ENCODE measurements around the gene GDF7.
A peak's percentile ranks its signal among the peaks of the same experiment; 100 is the strongest.
"Not testable (repeated sequence)": the region's sequence is repeated elsewhere in the genome, so short reads cannot be mapped to it uniquely, and the experiment has no call there.

GDF7 gene

DNA sequence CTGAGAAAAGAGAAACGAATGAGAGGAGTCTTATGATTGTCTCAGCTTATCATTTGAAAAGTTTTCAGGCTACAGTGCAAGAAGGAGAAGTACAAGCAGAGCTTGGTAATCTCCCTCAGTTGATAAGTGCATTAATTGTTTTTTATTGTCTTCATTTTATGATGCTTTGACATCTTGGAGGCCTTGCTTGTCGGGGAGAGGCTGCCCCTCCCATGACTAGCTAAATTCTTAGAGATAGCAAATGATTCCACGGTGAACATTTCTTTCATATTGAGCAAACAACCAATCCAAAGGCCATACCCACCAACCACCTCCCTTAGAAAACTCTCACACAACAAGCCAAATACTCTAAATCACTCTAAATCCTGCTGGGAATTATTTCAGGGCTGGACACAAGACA is 39.8 kb downstream of the GDF7 start:
- DNase-seq, result no peak

DNA sequence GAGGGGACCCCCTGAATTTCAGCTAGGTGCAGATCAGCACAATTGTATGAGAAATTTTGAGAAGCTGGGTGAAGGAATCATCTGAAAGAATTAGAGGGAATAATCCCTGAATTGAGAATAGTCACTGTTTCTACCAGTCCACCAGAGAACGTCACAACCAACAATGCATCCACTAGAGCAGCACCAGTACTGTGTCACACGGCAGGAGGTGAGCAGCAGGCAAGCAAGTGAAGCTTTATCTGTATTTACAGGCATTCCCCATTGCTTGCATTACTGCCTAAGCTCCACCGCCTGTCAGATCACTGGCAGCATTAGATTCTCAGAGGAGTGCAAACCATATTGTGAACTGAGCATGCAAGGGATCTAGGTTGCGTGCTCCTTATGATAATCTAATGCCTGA is 40.7 kb downstream of the GDF7 start:
- no peak for DNase-seq

DNA sequence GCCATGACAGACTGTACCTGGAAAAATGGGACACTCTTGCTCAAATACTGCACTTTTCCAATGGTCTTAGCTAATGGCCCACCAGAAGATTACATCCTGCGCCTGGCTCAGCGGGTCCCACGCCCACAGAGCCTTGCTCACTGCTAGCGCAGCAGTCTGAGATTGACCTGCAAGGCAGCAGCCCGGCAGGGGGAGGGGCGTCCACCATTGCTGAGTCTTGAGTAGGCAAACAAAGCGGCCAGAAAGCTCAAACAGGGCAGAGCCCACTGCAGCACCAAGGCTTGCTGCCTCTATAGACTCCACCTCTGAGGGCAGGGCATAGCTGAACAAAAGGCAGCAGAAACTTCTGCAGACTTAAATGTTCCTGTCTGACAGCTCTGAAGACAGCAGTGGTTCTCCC is 44.7 kb downstream of the GDF7 start:
- not testable (repeated sequence) for DNase-seq

DNA sequence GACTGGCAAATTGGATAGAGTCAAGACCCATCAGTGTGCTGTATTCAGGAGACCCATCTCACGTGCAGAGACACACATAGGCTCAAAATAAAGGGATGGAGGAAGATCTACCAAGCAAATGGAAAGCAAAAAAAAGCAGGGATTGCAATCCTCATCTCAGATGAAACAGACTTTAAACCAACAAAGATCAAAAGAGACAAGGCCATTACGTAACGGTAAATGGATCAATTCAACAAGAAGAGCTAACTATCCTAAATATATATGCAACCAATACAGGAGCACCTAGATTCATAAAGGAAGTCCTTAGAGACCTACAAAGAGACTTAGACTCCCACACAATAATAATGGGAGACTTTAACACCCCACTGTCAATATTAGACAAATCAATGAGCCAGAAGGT is 46.6 kb downstream of the GDF7 start:
- DNase-seq, result not testable (repeated sequence)

DNA sequence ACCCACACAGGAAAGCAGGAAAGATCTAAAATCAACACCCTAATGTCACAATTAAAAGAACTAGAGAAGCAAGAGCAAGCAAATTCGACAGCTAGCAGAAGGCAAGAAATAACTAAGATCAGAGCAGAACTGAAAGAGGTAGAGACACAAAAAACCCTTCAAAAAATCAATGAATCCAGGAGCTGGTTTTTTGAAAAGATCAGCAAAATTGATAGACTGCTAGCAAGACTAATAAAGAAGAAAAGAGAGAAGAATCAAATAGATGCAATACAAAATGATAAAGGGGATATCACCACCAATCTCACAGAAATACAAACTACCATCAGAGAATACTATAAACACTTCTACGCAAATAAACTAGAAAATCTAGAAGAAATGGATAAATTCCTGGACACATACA is 47.5 kb downstream of the GDF7 start:
- not testable (repeated sequence) for DNase-seq

DNA sequence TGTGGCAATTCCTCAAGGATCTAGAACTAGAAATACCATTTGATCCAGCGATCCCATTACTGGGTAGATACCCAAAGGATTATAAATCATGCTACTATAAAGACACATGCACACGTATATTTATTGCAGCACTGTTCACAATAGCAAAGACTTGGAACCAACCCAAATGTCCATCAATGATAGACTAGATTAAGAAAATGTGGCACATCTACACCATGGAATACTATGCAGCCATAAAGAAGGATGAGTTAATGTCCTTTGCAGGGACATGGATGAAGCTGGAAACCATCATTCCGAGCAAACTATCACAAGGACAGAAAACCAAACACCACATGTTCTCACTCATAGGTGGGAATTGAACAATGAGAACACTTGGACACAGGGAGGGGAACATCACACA is 49.2 kb downstream of the GDF7 start:
- DNase-seq, result not testable (repeated sequence)

DNA sequence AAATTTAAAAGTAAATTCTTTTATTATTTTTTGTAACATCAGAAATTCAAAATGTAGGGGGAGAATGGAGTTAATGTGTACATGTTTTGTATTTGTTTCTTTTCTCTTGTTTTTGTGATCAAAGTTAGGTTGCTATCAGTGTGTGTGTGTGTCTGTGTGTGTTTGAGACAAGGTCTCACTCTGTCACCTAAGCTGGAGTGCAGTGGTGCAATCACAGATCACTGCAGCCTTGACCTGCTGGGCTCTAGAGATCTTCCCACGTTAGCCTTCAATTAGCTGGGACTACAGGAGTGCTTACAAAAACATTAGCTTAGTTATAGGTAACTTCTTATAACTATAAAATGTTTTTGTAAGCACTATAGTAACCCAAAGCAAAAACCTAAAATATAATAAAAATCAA is 50.7 kb downstream of the GDF7 start:
- DNase-seq, result no peak

DNA sequence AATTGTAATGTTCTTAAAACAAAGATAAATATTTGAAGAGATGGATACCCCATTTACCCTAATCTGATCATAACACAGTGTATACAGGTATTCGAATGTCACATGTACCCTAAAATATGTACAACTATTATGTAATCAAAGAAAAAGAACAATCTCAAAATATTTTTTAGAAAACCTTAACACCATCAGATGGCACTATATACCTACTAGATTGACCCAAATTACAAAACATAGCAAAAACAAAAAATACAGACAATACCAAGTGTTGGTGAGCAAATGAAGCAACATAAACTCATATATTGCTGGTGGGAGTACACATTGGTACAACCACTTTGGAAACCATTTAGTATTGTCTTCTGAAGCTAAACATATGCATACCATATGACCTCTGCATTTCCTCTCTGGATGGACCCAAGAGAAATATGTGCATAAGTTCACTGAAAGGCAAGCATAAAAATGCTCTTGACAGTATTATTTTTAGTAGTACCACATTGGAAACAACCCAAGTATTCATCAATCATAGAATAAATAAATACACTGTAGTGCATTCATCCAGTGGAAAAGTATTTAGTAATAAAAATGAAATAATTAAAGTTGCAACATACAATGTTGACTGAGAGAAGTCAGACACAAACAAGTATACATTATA is 55.8 kb downstream of the GDF7 start:
- no peak for DNase-seq

DNA sequence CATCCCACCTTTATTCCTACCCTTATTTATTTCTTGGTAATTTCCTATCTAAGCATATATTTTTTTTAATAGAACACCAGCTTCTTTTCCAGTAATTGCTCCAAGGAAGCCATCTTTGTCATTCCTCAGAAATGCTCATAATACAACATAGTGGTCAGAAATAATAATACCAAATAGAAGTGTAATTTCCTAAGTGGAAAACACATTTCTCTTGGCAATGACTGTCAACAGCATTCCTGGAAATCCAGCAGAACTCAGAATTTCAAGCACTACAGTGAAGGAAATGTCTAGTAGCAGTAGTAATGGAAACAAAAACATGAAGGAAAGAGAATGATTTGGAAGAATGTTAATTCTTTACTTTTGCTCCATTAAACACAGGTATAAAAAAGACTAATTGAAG is 56.6 kb downstream of the GDF7 start:
- no peak for DNase-seq

DNA sequence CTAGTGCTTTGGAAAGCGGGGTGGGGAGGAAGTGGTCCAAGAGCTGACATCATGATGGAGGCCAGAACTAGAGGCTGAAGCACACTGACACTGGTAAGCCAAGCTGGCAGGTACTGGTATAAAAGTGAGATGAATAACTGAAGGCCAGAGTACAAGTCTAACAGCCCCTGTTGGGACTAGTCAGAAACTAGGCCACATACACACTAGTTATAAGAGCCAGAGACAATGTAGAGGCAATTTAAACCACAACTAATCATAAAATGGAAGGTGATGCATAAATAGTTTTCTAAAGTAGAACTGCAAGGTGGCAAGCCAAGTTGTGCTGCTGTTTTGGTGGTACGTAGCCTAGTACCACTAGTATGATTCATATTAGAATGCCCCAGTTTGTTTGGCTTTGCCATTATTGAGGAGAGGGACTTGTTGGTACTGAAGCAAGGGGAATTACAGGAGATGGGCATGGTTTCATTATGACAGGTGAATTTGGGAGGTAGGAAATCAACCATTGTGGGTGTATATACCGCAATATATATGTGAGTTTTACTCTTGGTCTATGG is 57.6 kb downstream of the GDF7 start:
- DNase-seq, result no peak

DNA sequence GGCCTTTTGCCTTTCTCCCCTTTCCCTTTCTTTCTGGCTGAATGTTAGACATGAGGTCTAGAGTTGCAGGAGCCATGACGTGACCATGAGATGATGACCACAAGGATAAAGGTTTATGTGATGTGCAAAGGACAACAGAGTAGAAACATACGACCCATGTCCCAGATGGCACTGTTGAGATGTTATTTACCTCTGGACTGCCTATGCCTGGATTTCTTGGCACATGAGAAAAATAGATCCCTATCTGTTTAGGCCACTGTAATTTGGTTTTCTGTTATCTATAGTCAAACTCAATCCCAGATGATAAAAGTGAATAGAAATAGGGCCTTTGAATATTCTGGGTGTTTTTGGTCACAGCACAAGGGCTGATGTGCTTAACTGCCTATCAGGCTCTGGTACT is 58.8 kb downstream of the GDF7 start:
- no peak for DNase-seq

DNA sequence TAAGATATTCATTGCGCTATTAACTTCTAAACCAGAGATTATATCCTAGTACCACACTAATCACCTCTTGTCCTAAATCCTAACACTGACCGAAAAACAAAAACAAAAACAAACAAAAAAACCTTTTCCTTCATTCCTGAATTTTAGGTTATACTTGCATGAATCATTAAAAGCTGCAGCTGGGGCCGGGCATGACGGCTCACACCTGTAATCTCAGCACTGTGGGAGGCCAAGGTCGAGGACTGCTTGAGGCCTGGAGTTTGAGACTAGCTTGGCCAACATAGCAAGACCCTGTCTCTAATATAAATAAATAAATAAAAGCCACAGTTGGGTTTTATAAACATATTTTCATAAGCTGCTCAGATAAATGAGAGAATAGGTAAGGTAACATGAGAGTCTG is 60.0 kb downstream of the GDF7 start:
- DNase-seq, result no peak

DNA sequence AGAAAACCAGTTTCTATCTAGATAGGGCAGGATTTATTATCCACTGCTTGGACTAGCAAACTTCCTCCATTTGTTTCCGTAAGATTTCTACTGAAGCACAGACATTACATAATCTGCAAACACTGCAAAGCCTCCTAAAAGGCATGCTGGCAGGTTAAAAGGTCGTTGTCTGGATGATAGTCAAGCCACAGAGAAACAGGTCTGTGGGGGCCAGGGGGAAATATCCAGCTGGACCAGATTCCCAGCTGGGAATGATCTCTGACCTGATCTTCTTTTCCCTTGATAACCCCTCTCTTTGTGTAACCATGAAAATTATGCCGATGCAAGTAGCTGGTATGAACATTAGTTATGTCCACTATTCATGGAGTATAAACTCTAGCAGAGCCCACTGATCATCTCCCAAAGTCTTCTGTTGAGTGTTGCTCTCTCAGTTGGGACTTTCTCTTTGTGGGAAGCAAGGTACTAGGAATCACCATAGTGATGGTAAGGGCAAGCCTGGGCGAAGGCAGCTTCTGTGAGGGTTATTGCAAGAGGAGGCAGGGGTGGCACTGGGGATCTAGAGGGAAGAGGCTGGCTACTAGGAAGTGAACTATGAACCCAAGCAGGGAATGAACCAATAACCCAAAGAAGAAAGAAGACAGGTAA is 61.3 kb downstream of the GDF7 start:
- DNase-seq, result peak in 1 of 3 donors; percentile 3
